ENCODE data around the gene AP1AR. TPM values are rescaled to one million over a fixed set of nuclear protein-coding genes. Genes with fewer than 3 reads are reported as not detected.
A peak's percentile ranks its signal among the peaks of the same experiment; 100 is the strongest.

The AP1AR gene
- total and polyA plus RNA-seq, 2 of the 4 experiments (the other 2 are of a cell fraction): 4.0 to 4.7 TPM

GRCh38 chr4:112230879-112231778 lies 458 bp upstream of the AP1AR start:
- peak overlapping the region; percentile 93 for H2BK5ac ChIP-seq (ENCODE audit: low read depth, low read length, poor library complexity, severe bottlenecking)
- no peaks in the 10 kb centered on the region for H3K9me1 ChIP-seq (ENCODE audit: insufficient read depth, low read length)
- H2AK9ac ChIP-seq (replicated peaks; ENCODE audit: low read depth, low read length, poor library complexity): peak overlapping the region; percentile 95
- peak overlapping the region; percentile 77 for H3K4me2 ChIP-seq (ENCODE audit: low read depth, low read length)
- no peak overlapping the region for H2BK20ac ChIP-seq (ENCODE audit: low read depth, low read length)
- no peaks in the 10 kb centered on the region for H3K4me1 ChIP-seq (ENCODE audit: control insufficient read depth, insufficient read depth, low read length)
- WGBS, 2 experiments (ENCODE audit: extremely low coverage in 2 of 2, insufficient read length in 1 of 2): 0% methylated on average over 26 of the region's 52 CpGs; no CpG with 5 or more reads in 1 of the 2 experiments
- H3K36me3 ChIP-seq (ENCODE audit: control insufficient read depth, insufficient read depth, low read length): no peaks in the 10 kb centered on the region
- peak overlapping the region; percentile 83 for H3K4ac ChIP-seq (ENCODE audit: low read depth, low read length)
- H4K8ac ChIP-seq (ENCODE audit: low read depth in 2 of 2, low read length in 2 of 2): peak overlapping the region; percentile 59 to 95
- H3K14ac ChIP-seq (replicated peaks; ENCODE audit: low read depth, low read length): peak overlapping the region; percentile 83
- in situ Hi-C loops (cut with MboI; ENCODE audit: low sequenced_read_pairs): loop anchor here (5.0 kb wide), 1 partner anchor 129 kb away; no protein-coding TSS in a partner anchor
- H3K79me1 ChIP-seq (ENCODE audit: low read depth in 1 of 2, low read length in 2 of 2): peaks cover 2 to 12% of the 10 kb centered on the region in 2 experiments
- peak overlapping the region; percentile 67 for H3K23ac ChIP-seq (ENCODE audit: low read depth, low read length)
- peak overlapping the region; percentile 80 for H3K4me3 ChIP-seq (ENCODE audit: insufficient read depth, low read depth, low read length)
- H3K18ac ChIP-seq (ENCODE audit: low read depth, low read length): peak overlapping the region; percentile 82
- no peaks in the 10 kb centered on the region; the same call in 1 of the 2 replicates for H4K20me1 ChIP-seq (ENCODE audit: insufficient read depth, low read length)
- peak overlapping the region; percentile 94 for H3K27ac ChIP-seq (ENCODE audit: insufficient read depth, low read length)
- H3K9me3 ChIP-seq (ENCODE audit: control insufficient read depth, insufficient read depth, low read length): no peaks in the 10 kb centered on the region
- ChIA-PET CTCF (interaction anchor here (1.4 kb wide), 1 partner anchor 17 kb away, joined by 5 read pairs; no protein-coding TSS in a partner anchor), POLR2A (ENCODE audit: unreplicated experiment) (no interaction called here)
- no peaks in the 10 kb centered on the region for H3K27me3 ChIP-seq (ENCODE audit: control insufficient read depth, insufficient read depth, low read length)
- BruUV-seq (replicated peaks): TSS peak; percentile 70
- H2BK15ac ChIP-seq (ENCODE audit: low read depth, low read length): peak overlapping the region; percentile 31; the same call in 1 of the 3 replicates
- peak; percentile 97 for ATAC-seq (ENCODE audit: low read depth)
- H4K5ac ChIP-seq (ENCODE audit: low read depth, low read length): peak overlapping the region; percentile 86
- dilution Hi-C loops (cut with HindIII; ENCODE audit: low sequenced_read_pairs, unreplicated experiment): no loop called here
- peak overlapping the region; percentile 74 for H2BK120ac ChIP-seq (ENCODE audit: low read depth, low read length)
- peak overlapping the region; percentile 70 for H3K56ac ChIP-seq (ENCODE audit: extremely low read depth, insufficient read depth, low read length)
- peak overlapping the region; percentile 46; the same call in 1 of the 2 replicates for H2AK5ac ChIP-seq (ENCODE audit: low read depth, low read length)
- peak; percentile 94 for DNase-seq
- peak overlapping the region; percentile 100 for H2AFZ ChIP-seq (replicated peaks; ENCODE audit: low read length, poor library complexity)
- peak overlapping the region; percentile 78 for H3K9ac ChIP-seq (ENCODE audit: low read depth, low read length)
- H4K91ac ChIP-seq (ENCODE audit: insufficient read depth, low read depth, low read length): peak overlapping the region; percentile 94
- intact Hi-C loops (cut with micrococcal nuclease): loop anchor here (2.0 to 10.0 kb wide), 3 partner anchors 16 to 404 kb away; partner anchors contain the start of genes LARP7 and ZGRF1
- TF ChIP-seq NFE2L2 (IDR thresholded peaks at IDR 0.05; ENCODE audit: low read depth, low read length): no peak
- TF ChIP-seq FOS (IDR thresholded peaks at IDR 0.05; ENCODE audit: low read depth, low read length): no peak
- no peak for TF ChIP-seq CTCF (conservative IDR thresholded peaks at IDR 0.05; ENCODE audit: low read depth, low read length)
- TF ChIP-seq RFX5 (IDR thresholded peaks at IDR 0.05; ENCODE audit: low read depth, low read length): no peak
- TF ChIP-seq MAFK (IDR thresholded peaks at IDR 0.05; ENCODE audit: low read depth, low read length): peak; percentile 60
- no peak for TF ChIP-seq BHLHE40 (IDR thresholded peaks at IDR 0.05; ENCODE audit: low read depth, low read length)
- no peak for TF ChIP-seq RCOR1 (IDR thresholded peaks at IDR 0.05; ENCODE audit: insufficient replicate concordance, low read length)
- peak; percentile 87 for TF ChIP-seq CEBPB (IDR thresholded peaks at IDR 0.05; ENCODE audit: low read depth, low read length)
- no peak for TF ChIP-seq POLR2A (IDR thresholded peaks at IDR 0.05; ENCODE audit: low read depth, low read length)
- TF ChIP-seq MXI1 (IDR thresholded peaks at IDR 0.05; ENCODE audit: borderline replicate concordance, low read depth, low read length): no peak
- peak; percentile 68; the same call in 1 of the 2 replicates for TF ChIP-seq MAZ (IDR thresholded peaks at IDR 0.05; ENCODE audit: borderline replicate concordance, low read depth, low read length)
- TF ChIP-seq SMC3 (IDR thresholded peaks at IDR 0.05; ENCODE audit: low read depth, low read length): no peak
- TF ChIP-seq RAD21 (IDR thresholded peaks at IDR 0.05; ENCODE audit: low read length): no peak
- no peak for TF ChIP-seq ELK1 (IDR thresholded peaks at IDR 0.05; ENCODE audit: borderline replicate concordance, low read depth, low read length)
- no peak for TF ChIP-seq CHD1 (IDR thresholded peaks at IDR 0.05; ENCODE audit: low read depth, low read length)

All from IMR-90 (cell line).